Natural killer cell (primary cell): Measurements from ENCODE around the gene PREX1. TPM values are rescaled to one million over a fixed set of nuclear protein-coding genes. Genes with fewer than 3 reads are reported as not detected.

ENCODE experiments used
- ATAC-seq, 3 donors: fragments of 150-1000 bp in 2 of 3; fragments of 200-7000 bp in 1 of 3; cut with Tn5 transposase; 1 replicate in 1 of 3; 2 replicates in 2 of 3; pipeline ENCODE4 v1.10.0; 2021; ENCODE audit warnings: mild to moderate bottlenecking in 2 of 3, moderate library complexity in 2 of 3
- DNase-seq, 2 donors: peaks; one replicate each; pipeline versions ENCODE4 v3.0.0 to v3.0.0-alpha.2; 2013 to 2021; ENCODE audit warnings: mixed read lengths in 1 of 2
- H3K27ac ChIP-seq: one replicate; pipeline ENCODE4 v1.5.1; 2013; ENCODE audit warnings: mild to moderate bottlenecking, low read length
- H3K27me3 ChIP-seq: one replicate; pipeline ENCODE4 v1.6.1; 2013; ENCODE audit warnings: low read length; ENCODE audit not compliant: control insufficient read depth, insufficient read depth
- H3K36me3 ChIP-seq: one replicate; pipeline ENCODE4 v1.6.1; 2013; ENCODE audit warnings: low read length; ENCODE audit not compliant: control insufficient read depth, insufficient read depth
- H3K4me1 ChIP-seq: one replicate; pipeline ENCODE4 v1.6.1; 2013; ENCODE audit warnings: low read length; ENCODE audit not compliant: control insufficient read depth, insufficient read depth
- H3K4me3 ChIP-seq: one replicate; pipeline ENCODE4 v1.5.1; 2013; ENCODE audit warnings: low read length
- H3K9me3 ChIP-seq: one replicate; pipeline ENCODE4 v1.6.1; 2013; ENCODE audit warnings: low read length; ENCODE audit not compliant: control insufficient read depth, insufficient read depth
- H3K27ac Mint-ChIP-seq, 2 donors: one replicate each; pipeline ENCODE4 v1.8.0; 2022; ENCODE audit warnings: mild to moderate bottlenecking in 2 of 2, mixed read lengths in 2 of 2, moderate library complexity in 1 of 2
- H3K27me3 Mint-ChIP-seq, 2 donors: one replicate each; pipeline ENCODE4 v1.8.0; 2022; ENCODE audit warnings: low read depth in 2 of 2, mixed read lengths in 2 of 2
- H3K36me3 Mint-ChIP-seq: one replicate; pipeline ENCODE4 v1.8.0; 2022; ENCODE audit warnings: mixed read lengths
- H3K4me1 Mint-ChIP-seq, 2 donors: one replicate each; pipeline ENCODE4 v1.8.0; 2022; ENCODE audit warnings: mixed read lengths in 2 of 2
- H3K4me3 Mint-ChIP-seq: one replicate; pipeline ENCODE4 v1.8.0; 2022; ENCODE audit warnings: mild to moderate bottlenecking, moderate library complexity, mixed read lengths
- H3K9me3 Mint-ChIP-seq, 2 donors: one replicate each; pipeline ENCODE4 v1.8.0; 2022; ENCODE audit warnings: mixed read lengths in 2 of 2
- CTCF ChIP-seq: fragments of 200-600 bp; IDR thresholded peaks from one replicate; pipeline ENCODE4 v1.8.0; 2022; ENCODE audit warnings: antibody characterized with exemption
- WGBS: methylation state at CpG from one replicate; pipeline ENCODE4 v1.1.7; 2013; ENCODE audit warnings: missing lambda C conversion rate; ENCODE audit not compliant: insufficient coverage; 5-methylcytosine and 5-hydroxymethylcytosine counted together
- intact Hi-C: fragments of 100-400 bp; cut with micrococcal nuclease; formaldehyde crosslinking; loops from one replicate; pipeline ENCODE4 v1.14.2; 2022
- total RNA-seq, 4 donors: library from RNA; stranded (reverse); fragments of 120-200 nt in 1 of 4; gene quantifications; one replicate each; pipeline versions ENCODE4 v1.2.3 to v1.2.4, GENCODE V29; 2013 to 2022

The PREX1 gene
- total RNA-seq, 3 donors from 2014 or later (not counting 1 experiment from before 2014, with no cell fraction given), result 382 to 392 (median 389) TPM

- ATAC-seq, result no peak
These were observed 186.9 kb downstream of the PREX1 start for GRCh38 chr20:48640871-48641270.

GRCh38 chr20:48639899-48640298 lies 187.9 kb downstream of the PREX1 start:
- no peaks in the 10 kb centered on the region for H3K9me3 Mint-ChIP-seq
- intact Hi-C loops, result loop anchor here (5.0 kb wide), 1 partner anchor 267 kb away; no protein-coding TSS in a partner anchor
- H3K27me3 ChIP-seq, result no peaks in the 10 kb centered on the region
- H3K27ac Mint-ChIP-seq, result peak overlapping the region; percentile 82 to 88
- WGBS, result 91% methylated on average over 5 of the region's 5 CpGs
- peaks cover 24% of the 10 kb centered on the region for H3K36me3 Mint-ChIP-seq
- H3K4me1 ChIP-seq, result peaks cover 15% of the 10 kb centered on the region
- H3K4me1 Mint-ChIP-seq, result peaks cover 32 to 42% of the 10 kb centered on the region in 2 donors
- no peak for ATAC-seq
- no peak overlapping the region for H3K4me3 ChIP-seq
- H3K9me3 ChIP-seq, result no peaks in the 10 kb centered on the region
- H3K27me3 Mint-ChIP-seq, result no peaks in the 10 kb centered on the region
- no peak overlapping the region for H3K27ac ChIP-seq
- H3K4me3 Mint-ChIP-seq, result peak overlapping the region; percentile 49
- peaks cover 87% of the 10 kb centered on the region for H3K36me3 ChIP-seq
- DNase-seq, result no peak
- no peak for TF ChIP-seq CTCF

More at GRCh38 chr20:48640871-48641270, 186.9 kb downstream of the PREX1 start:
- H3K36me3 Mint-ChIP-seq, result peaks cover 25% of the 10 kb centered on the region
- Histone ChIP-seq H3K9me3 (no peaks in the 10 kb centered on the region), H3K4me3 (no peak overlapping the region), H3K27me3 (no peaks in the 10 kb centered on the region), H3K27ac (no peak overlapping the region), H3K4me1 (peaks cover 15% of the 10 kb centered on the region), H3K36me3 (peaks cover 87% of the 10 kb centered on the region)
- no peak for DNase-seq
- peak overlapping the region; percentile 82 to 88 for H3K27ac Mint-ChIP-seq
- WGBS, result 98% methylated on average over 2 of the region's 2 CpGs
- no peak for TF ChIP-seq CTCF
- H3K4me3 Mint-ChIP-seq, result no peak overlapping the region
- H3K27me3 Mint-ChIP-seq, result no peaks in the 10 kb centered on the region
- intact Hi-C loops, result no loop called here
- no peaks in the 10 kb centered on the region for H3K9me3 Mint-ChIP-seq
- peaks cover 26 to 36% of the 10 kb centered on the region in 2 donors for H3K4me1 Mint-ChIP-seq

- no peak for TF ChIP-seq CTCF
- no peaks in the 10 kb centered on the region for H3K27me3 ChIP-seq
- H3K36me3 ChIP-seq, result peaks cover 88% of the 10 kb centered on the region
- Mint-ChIP-seq H3K4me1 (peaks cover 35 to 51% of the 10 kb centered on the region in 2 donors), H3K9me3 (no peaks in the 10 kb centered on the region), H3K4me3 (peak overlapping the region; percentile 10), H3K27ac (peak overlapping the region; percentile 82 to 88), H3K36me3 (peaks cover 27% of the 10 kb centered on the region), H3K27me3 (no peaks in the 10 kb centered on the region)
- 44% methylated on average over 11 of the region's 11 CpGs for WGBS
- ATAC-seq (peak; percentile 60 to 68 (median 65)), DNase-seq (no peak)
- H3K4me3 ChIP-seq, result no peak overlapping the region
- H3K4me1 ChIP-seq, result peaks cover 15% of the 10 kb centered on the region
- no peak overlapping the region for H3K27ac ChIP-seq
- H3K9me3 ChIP-seq, result no peaks in the 10 kb centered on the region
- intact Hi-C loops, result loop anchor here (5.0 kb wide), 1 partner anchor 269 kb away; no protein-coding TSS in a partner anchor
These were observed 189.3 kb downstream of the PREX1 start for GRCh38 chr20:48638546-48638945.

GRCh38 chr20:48637461-48637860 lies 190.3 kb downstream of the PREX1 start:
- ATAC-seq (no peak), DNase-seq (no peak)
- peak overlapping the region; percentile 82 to 88 for H3K27ac Mint-ChIP-seq
- WGBS, result 93% methylated on average over 9 of the region's 9 CpGs
- Histone ChIP-seq H3K36me3 (peaks cover 93% of the 10 kb centered on the region), H3K4me1 (peaks cover 20% of the 10 kb centered on the region), H3K27me3 (no peaks in the 10 kb centered on the region), H3K9me3 (no peaks in the 10 kb centered on the region), H3K27ac (no peak overlapping the region), H3K4me3 (no peak overlapping the region)
- intact Hi-C loops, result loop anchor here (5.0 kb wide), 1 partner anchor 270 kb away; no protein-coding TSS in a partner anchor
- no peak overlapping the region for H3K4me3 Mint-ChIP-seq
- peaks cover 27% of the 10 kb centered on the region for H3K36me3 Mint-ChIP-seq
- peaks cover 35 to 57% of the 10 kb centered on the region in 2 donors for H3K4me1 Mint-ChIP-seq
- no peaks in the 10 kb centered on the region for H3K27me3 Mint-ChIP-seq
- H3K9me3 Mint-ChIP-seq, result no peaks in the 10 kb centered on the region
- no peak for TF ChIP-seq CTCF
